Measurements from ENCODE around the gene USF2.

USF2 gene

GRCh38 chr19:35267818-35268535, 785 bp upstream of the USF2 start:
- Mint-ChIP-seq H3K9me3 (no peaks in the 10 kb centered on the region), H3K36me3 (peaks cover 2% of the 10 kb centered on the region), H3K4me1 (peaks cover 44% of the 10 kb centered on the region), H3K4me3 (peak overlapping the region; percentile 95), H3K27me3 (no peaks in the 10 kb centered on the region), H3K27ac (peak overlapping the region; percentile 98)

- peak overlapping the region; percentile 73 for H3K4me3 Mint-ChIP-seq
- H3K9me3 Mint-ChIP-seq: no peaks in the 10 kb centered on the region
- peak overlapping the region; percentile 59 for H3K27ac Mint-ChIP-seq
- peaks cover 4% of the 10 kb centered on the region for H3K36me3 Mint-ChIP-seq
- no peaks in the 10 kb centered on the region for H3K27me3 Mint-ChIP-seq
- peaks cover 42% of the 10 kb centered on the region for H3K4me1 Mint-ChIP-seq
Observed at GRCh38 chr19:35269438-35270117, 816 bp downstream of the USF2 start.

GRCh38 chr19:35270381-35270811, 1.6 kb downstream of the USF2 start:
- peak overlapping the region; percentile 73 for H3K4me3 Mint-ChIP-seq
- H3K27me3 Mint-ChIP-seq: no peaks in the 10 kb centered on the region
- peaks cover 36% of the 10 kb centered on the region for H3K4me1 Mint-ChIP-seq
- peak overlapping the region; percentile 30 for H3K27ac Mint-ChIP-seq
- H3K9me3 Mint-ChIP-seq: no peaks in the 10 kb centered on the region
- H3K36me3 Mint-ChIP-seq: peaks cover 4% of the 10 kb centered on the region

- Mint-ChIP-seq H3K4me3 (no peak overlapping the region), H3K27ac (peak overlapping the region; percentile 61), H3K36me3 (peaks cover 4% of the 10 kb centered on the region), H3K9me3 (no peaks in the 10 kb centered on the region), H3K4me1 (peaks cover 28% of the 10 kb centered on the region), H3K27me3 (no peaks in the 10 kb centered on the region)
Observed at GRCh38 chr19:35271546-35271945, 2.8 kb downstream of the USF2 start.

GRCh38 chr19:35272122-35272719, 3.5 kb downstream of the USF2 start:
- Mint-ChIP-seq H3K36me3 (peaks cover 4% of the 10 kb centered on the region), H3K4me1 (peaks cover 28% of the 10 kb centered on the region), H3K9me3 (no peaks in the 10 kb centered on the region), H3K27me3 (no peaks in the 10 kb centered on the region), H3K27ac (peak overlapping the region; percentile 90), H3K4me3 (no peak overlapping the region)

- peaks cover 4% of the 10 kb centered on the region for H3K36me3 Mint-ChIP-seq
- H3K27me3 Mint-ChIP-seq: no peaks in the 10 kb centered on the region
- peaks cover 28% of the 10 kb centered on the region for H3K4me1 Mint-ChIP-seq
- H3K9me3 Mint-ChIP-seq: no peaks in the 10 kb centered on the region
- peak overlapping the region; percentile 91 for H3K27ac Mint-ChIP-seq
- H3K4me3 Mint-ChIP-seq: no peak overlapping the region
Observed at GRCh38 chr19:35272954-35273649, 4.3 kb downstream of the USF2 start.

GRCh38 chr19:35273686-35274259, 5.0 kb downstream of the USF2 start:
- Mint-ChIP-seq H3K4me1 (peaks cover 28% of the 10 kb centered on the region), H3K36me3 (peaks cover 4% of the 10 kb centered on the region), H3K27me3 (no peaks in the 10 kb centered on the region), H3K27ac (no peak overlapping the region), H3K4me3 (no peak overlapping the region), H3K9me3 (no peaks in the 10 kb centered on the region)

GRCh38 chr19:35274323-35274722, 5.6 kb downstream of the USF2 start:
- H3K4me3 Mint-ChIP-seq: no peak overlapping the region
- H3K36me3 Mint-ChIP-seq: peaks cover 4% of the 10 kb centered on the region
- H3K27ac Mint-ChIP-seq: no peak overlapping the region
- no peaks in the 10 kb centered on the region for H3K9me3 Mint-ChIP-seq
- H3K27me3 Mint-ChIP-seq: no peaks in the 10 kb centered on the region
- peaks cover 28% of the 10 kb centered on the region for H3K4me1 Mint-ChIP-seq

- Mint-ChIP-seq H3K9me3 (no peaks in the 10 kb centered on the region), H3K27ac (no peak overlapping the region), H3K4me1 (peaks cover 16% of the 10 kb centered on the region), H3K4me3 (no peak overlapping the region), H3K36me3 (peaks cover 4% of the 10 kb centered on the region), H3K27me3 (no peaks in the 10 kb centered on the region)
Observed at GRCh38 chr19:35276706-35277281, 8.0 kb downstream of the USF2 start.

- peaks cover 10% of the 10 kb centered on the region for H3K4me1 Mint-ChIP-seq
- H3K9me3 Mint-ChIP-seq: no peaks in the 10 kb centered on the region
- peaks cover 4% of the 10 kb centered on the region for H3K27me3 Mint-ChIP-seq
- no peak overlapping the region for H3K4me3 Mint-ChIP-seq
- peaks cover 4% of the 10 kb centered on the region for H3K36me3 Mint-ChIP-seq
- no peak overlapping the region for H3K27ac Mint-ChIP-seq
Observed at GRCh38 chr19:35278578-35279284, 10.0 kb downstream of the USF2 start.

GRCh38 chr19:35279374-35279773, 10.6 kb downstream of the USF2 start:
- H3K27me3 Mint-ChIP-seq: peaks cover 6% of the 10 kb centered on the region
- no peaks in the 10 kb centered on the region for H3K9me3 Mint-ChIP-seq
- no peak overlapping the region for H3K27ac Mint-ChIP-seq
- H3K4me3 Mint-ChIP-seq: no peak overlapping the region
- peaks cover 5% of the 10 kb centered on the region for H3K4me1 Mint-ChIP-seq
- peaks cover 1% of the 10 kb centered on the region for H3K36me3 Mint-ChIP-seq

GRCh38 chr19:35279985-35280821, 11.4 kb downstream of the USF2 start:
- peaks cover 5% of the 10 kb centered on the region for H3K4me1 Mint-ChIP-seq
- H3K27me3 Mint-ChIP-seq: peaks cover 6% of the 10 kb centered on the region
- peak overlapping the region; percentile 53 for H3K27ac Mint-ChIP-seq
- no peak overlapping the region for H3K4me3 Mint-ChIP-seq
- no peaks in the 10 kb centered on the region for H3K36me3 Mint-ChIP-seq
- no peaks in the 10 kb centered on the region for H3K9me3 Mint-ChIP-seq

- no peak overlapping the region for H3K27ac Mint-ChIP-seq
- no peak overlapping the region for H3K4me3 Mint-ChIP-seq
- no peaks in the 10 kb centered on the region for H3K9me3 Mint-ChIP-seq
- H3K4me1 Mint-ChIP-seq: no peaks in the 10 kb centered on the region
- peaks cover 6% of the 10 kb centered on the region for H3K27me3 Mint-ChIP-seq
- H3K36me3 Mint-ChIP-seq: no peaks in the 10 kb centered on the region
Observed at GRCh38 chr19:35281303-35281702, 12.5 kb downstream of the USF2 start.
